ENCODE data around the gene TNNT3.

Gene TNNT3

DNA sequence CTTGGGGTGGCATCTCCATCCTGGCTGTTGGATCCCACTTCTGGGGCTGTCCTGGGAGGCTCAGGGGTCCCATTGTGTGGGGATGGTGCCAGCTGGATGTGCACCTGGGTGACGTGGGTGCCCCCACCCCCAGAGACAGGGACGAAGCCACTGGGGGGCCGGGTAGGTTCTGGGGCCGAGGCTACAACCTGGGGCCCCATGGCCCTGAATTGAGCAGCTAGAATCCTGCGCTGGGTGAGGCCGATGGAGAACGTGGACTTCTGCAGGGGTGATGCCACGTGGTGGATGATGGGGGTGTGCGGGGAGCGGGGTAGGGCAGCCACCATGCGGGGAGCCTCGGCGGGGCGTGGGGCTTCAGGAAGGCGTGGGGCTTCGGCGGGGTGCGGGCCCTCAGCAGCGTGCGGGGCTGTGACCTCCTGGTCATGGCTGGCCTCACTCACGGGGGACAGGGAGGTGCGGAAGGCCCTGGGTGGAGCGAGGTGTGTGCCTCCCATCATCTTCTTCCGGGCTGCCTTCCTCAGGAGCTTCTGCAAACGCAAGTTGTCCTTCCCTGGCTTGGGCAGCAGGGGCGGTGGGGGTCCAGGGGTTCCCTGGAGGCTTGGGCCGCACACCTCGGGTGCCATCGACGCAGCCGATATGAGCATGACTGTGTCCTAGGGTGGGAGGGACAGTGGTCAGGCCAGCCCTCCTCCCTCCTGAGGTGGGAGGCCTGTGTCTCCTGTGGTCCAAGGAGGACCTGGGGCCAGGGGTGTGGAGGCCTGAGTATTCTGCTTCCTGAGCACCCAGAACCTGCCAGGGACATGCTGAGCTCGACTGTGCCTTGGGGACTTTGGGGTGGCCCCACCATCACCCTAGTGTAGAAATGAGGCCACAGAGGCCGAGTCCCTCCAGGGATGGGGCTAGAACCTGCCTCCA lies 29.3 kb upstream of the TNNT3 start:
- DNase-seq (ENCODE audit: low read depth), result no peak
- in situ Hi-C loops (cut with HindIII; ENCODE audit: low sequenced_read_pairs), result loop anchor here (10.0 kb wide), 1 partner anchor 205 kb away; no protein-coding TSS in a partner anchor
- H3K4me3 ChIP-seq (ENCODE audit: low read depth, low read length), result no peak overlapping the region
- TF ChIP-seq, protein P1, sequence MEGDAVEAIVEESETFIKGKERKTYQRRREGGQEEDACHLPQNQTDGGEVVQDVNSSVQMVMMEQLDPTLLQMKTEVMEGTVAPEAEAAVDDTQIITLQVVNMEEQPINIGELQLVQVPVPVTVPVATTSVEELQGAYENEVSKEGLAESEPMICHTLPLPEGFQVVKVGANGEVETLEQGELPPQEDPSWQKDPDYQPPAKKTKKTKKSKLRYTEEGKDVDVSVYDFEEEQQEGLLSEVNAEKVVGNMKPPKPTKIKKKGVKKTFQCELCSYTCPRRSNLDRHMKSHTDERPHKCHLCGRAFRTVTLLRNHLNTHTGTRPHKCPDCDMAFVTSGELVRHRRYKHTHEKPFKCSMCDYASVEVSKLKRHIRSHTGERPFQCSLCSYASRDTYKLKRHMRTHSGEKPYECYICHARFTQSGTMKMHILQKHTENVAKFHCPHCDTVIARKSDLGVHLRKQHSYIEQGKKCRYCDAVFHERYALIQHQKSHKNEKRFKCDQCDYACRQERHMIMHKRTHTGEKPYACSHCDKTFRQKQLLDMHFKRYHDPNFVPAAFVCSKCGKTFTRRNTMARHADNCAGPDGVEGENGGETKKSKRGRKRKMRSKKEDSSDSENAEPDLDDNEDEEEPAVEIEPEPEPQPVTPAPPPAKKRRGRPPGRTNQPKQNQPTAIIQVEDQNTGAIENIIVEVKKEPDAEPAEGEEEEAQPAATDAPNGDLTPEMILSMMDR (IDR thresholded peaks at IDR 0.05; ENCODE audit: low read depth, low read length, missing control alignments), result no peak

DNA sequence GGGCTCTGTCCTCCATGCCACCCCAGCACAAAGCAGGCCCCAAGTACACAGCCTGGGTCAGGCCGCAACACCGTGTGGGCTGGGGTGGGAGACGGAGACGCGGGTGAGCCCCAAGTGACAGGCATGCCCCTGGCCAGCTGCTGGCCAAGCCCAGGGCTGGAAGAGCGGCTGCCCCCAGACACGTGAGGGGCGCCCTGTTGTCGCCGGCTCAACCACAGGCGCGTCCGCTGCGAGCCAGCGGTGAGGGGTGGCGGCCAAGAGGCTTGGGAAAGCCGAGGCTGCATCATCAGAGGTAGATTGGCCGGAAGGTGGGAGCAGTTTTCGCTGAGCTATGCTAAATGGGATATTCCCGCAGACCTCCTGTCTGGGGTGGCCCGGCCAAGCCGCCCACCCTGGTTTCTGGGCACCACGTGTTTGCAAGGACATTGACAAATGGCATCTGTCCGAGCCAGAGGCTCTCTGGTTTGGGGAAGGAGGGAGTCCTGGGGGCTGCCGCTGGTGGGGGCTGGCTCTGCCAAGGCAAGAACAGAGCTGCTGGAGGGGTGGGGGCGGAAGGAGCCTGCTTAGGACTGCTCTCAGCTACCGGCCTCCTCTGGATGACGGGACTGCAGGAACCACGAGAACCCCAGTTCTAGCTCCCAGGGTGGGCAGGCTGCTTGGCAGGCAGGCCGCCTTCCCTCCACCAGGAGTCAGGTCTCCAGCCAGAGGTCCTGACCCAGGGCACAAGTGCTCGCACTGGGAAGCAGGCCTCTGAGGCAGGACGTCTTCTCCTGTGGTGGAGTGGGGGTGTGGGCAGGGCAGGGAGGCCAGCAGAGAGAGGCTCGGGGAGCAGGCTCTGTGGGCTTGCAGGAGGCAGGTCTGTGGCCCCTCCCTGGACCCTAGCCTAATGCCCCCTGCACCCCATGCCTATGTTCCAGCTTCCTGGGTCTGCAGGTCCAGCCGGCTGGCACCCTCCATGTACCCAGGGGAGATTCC lies 28.4 kb upstream of the TNNT3 start:
- TF ChIP-seq, protein P1 (IDR thresholded peaks at IDR 0.05; ENCODE audit: low read depth, low read length, missing control alignments), result no peak
- H3K4me3 ChIP-seq (ENCODE audit: low read depth, low read length), result no peak overlapping the region

DNA sequence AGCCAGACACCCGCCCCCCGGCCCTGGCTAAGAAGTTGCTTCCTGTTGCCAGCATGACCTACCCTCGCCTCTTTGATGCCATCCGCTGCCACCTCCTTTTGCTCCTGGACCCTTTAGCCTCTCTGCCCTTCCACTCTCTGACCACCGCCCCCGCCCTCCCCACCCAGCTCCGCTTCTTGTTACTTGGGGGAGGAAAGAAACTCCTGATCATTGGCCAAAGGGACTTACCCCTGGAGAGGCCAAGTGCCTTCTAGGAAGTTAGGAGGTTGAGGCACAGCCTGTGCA lies 27.7 kb upstream of the TNNT3 start, which contains the start of gene PRR33:
Gene PRR33, minus strand, starts transcription at position 65 of the 285 bp plus-strand sequence. CDS start 1,311 bp downstream, outside the sequence.
- no peak for DNase-seq (ENCODE audit: low read depth)
- in situ Hi-C loops (cut with HindIII; ENCODE audit: low sequenced_read_pairs), result loop anchor here (10.0 kb wide), 1 partner anchor 207 kb away; no protein-coding TSS in a partner anchor
- no peak within 1 kb of the TSS for H3K4me3 ChIP-seq (ENCODE audit: low read depth, low read length)
- TF ChIP-seq, protein P1 (IDR thresholded peaks at IDR 0.05; ENCODE audit: low read depth, low read length, missing control alignments), result no peak

More for the DNA sequence above, 28.4 kb upstream of the TNNT3 start:
- in situ Hi-C loops (cut with HindIII; ENCODE audit: low sequenced_read_pairs), result loop anchor here (10.0 kb wide), 1 partner anchor 206 kb away; no protein-coding TSS in a partner anchor
- DNase-seq (ENCODE audit: low read depth), result no peak

DNA sequence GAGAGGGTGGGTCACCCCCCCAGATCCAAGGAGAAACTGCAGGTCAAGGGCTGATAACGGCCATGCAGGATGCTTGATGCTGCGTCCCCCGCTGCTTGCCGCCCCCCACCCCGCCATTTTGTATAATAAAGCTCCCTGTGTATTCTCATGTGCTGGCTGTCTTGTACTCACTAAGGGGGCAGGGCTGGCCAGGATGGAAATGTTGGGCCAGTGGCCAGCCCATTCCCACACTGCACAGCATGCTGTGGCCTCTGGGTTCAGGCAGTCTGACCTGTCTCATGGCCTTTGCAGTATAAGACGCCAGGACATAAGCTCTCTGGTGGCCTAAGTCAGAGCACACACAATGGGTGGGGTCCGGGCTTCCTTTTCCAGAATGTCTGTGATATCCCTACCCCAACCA lies 27.4 kb upstream of the TNNT3 start:
- no peak for DNase-seq (ENCODE audit: low read depth)
- TF ChIP-seq, protein P1 (IDR thresholded peaks at IDR 0.05; ENCODE audit: low read depth, low read length, missing control alignments), result no peak
- no peak overlapping the region for H3K4me3 ChIP-seq (ENCODE audit: low read depth, low read length)
- in situ Hi-C loops (cut with HindIII; ENCODE audit: low sequenced_read_pairs), result loop anchor here (10.0 kb wide), 1 partner anchor 207 kb away; no protein-coding TSS in a partner anchor

DNA sequence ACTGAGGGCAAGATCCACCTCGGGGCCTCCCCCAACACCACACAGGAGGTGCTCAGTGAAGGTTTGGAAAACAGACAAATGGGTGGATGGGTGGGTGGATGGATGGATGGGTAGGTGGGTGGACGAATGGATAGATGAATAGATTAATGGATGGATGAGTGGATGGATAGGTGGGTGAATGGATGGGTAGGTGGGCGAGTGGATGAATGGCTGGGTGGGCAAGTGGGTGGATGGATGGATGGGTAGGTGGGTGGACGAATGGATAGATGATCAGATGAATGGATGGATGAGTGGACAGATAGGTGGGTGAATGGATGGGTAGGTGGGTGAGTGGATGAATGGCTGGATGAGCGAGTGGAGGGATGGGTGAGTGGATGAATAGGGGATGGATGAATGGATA lies 26.9 kb upstream of the TNNT3 start:
- DNase-seq (ENCODE audit: low read depth), result no peak
- TF ChIP-seq, protein P1 (IDR thresholded peaks at IDR 0.05; ENCODE audit: low read depth, low read length, missing control alignments), result no peak
- no peak overlapping the region for H3K4me3 ChIP-seq (ENCODE audit: low read depth, low read length)
- in situ Hi-C loops (cut with HindIII; ENCODE audit: low sequenced_read_pairs), result loop anchor here (10.0 kb wide), 1 partner anchor 208 kb away; no protein-coding TSS in a partner anchor
